Measurements from ENCODE around the gene CLPSL2. TPM values are rescaled to one million over a fixed set of nuclear protein-coding genes. Genes with fewer than 3 reads are reported as not detected.

The CLPSL2 gene
- total RNA-seq, 1 donor from 2014 or later, result not detected

GRCh38 chr6:35787266-35788218 lies 11.1 kb downstream of the CLPSL2 start:
- peaks cover 5% of the 10 kb centered on the region for H3K27me3 Mint-ChIP-seq (ENCODE audit: unreplicated experiment)
- H3K27ac Mint-ChIP-seq (ENCODE audit: unreplicated experiment), result no peak overlapping the region
- no peak for DNase-seq (ENCODE audit: low spot score)
- no peak overlapping the region for H3K4me3 Mint-ChIP-seq (ENCODE audit: unreplicated experiment)
- no peaks in the 10 kb centered on the region for H3K36me3 Mint-ChIP-seq (ENCODE audit: low read depth, unreplicated experiment)
- TF ChIP-seq CTCF (IDR thresholded peaks at IDR 0.05; ENCODE audit: unreplicated experiment), result no peak
- H3K4me1 Mint-ChIP-seq (ENCODE audit: unreplicated experiment), result no peaks in the 10 kb centered on the region
- no peaks in the 10 kb centered on the region for H3K9me3 Mint-ChIP-seq (ENCODE audit: unreplicated experiment)

- Mint-ChIP-seq H3K9me3 (ENCODE audit: unreplicated experiment) (no peaks in the 10 kb centered on the region), H3K27ac (ENCODE audit: unreplicated experiment) (no peak overlapping the region), H3K4me1 (ENCODE audit: unreplicated experiment) (no peaks in the 10 kb centered on the region), H3K4me3 (ENCODE audit: unreplicated experiment) (no peak overlapping the region), H3K36me3 (ENCODE audit: low read depth, unreplicated experiment) (no peaks in the 10 kb centered on the region), H3K27me3 (ENCODE audit: unreplicated experiment) (peaks cover 5% of the 10 kb centered on the region)
- TF ChIP-seq CTCF (IDR thresholded peaks at IDR 0.05; ENCODE audit: unreplicated experiment), result no peak
- no peak for DNase-seq (ENCODE audit: low spot score)
Measured at GRCh38 chr6:35788423-35788982, 12.1 kb downstream of the CLPSL2 start.

GRCh38 chr6:35790683-35791082 lies 14.3 kb downstream of the CLPSL2 start:
- no peaks in the 10 kb centered on the region for H3K36me3 Mint-ChIP-seq (ENCODE audit: low read depth, unreplicated experiment)
- no peak for DNase-seq (ENCODE audit: low spot score)
- no peak overlapping the region for H3K4me3 Mint-ChIP-seq (ENCODE audit: unreplicated experiment)
- no peak overlapping the region for H3K27ac Mint-ChIP-seq (ENCODE audit: unreplicated experiment)
- H3K9me3 Mint-ChIP-seq (ENCODE audit: unreplicated experiment), result no peaks in the 10 kb centered on the region
- TF ChIP-seq CTCF (IDR thresholded peaks at IDR 0.05; ENCODE audit: unreplicated experiment), result no peak
- H3K27me3 Mint-ChIP-seq (ENCODE audit: unreplicated experiment), result peaks cover 9% of the 10 kb centered on the region
- no peaks in the 10 kb centered on the region for H3K4me1 Mint-ChIP-seq (ENCODE audit: unreplicated experiment)

- H3K4me3 Mint-ChIP-seq (ENCODE audit: unreplicated experiment), result no peak overlapping the region
- H3K27me3 Mint-ChIP-seq (ENCODE audit: unreplicated experiment), result peaks cover 11% of the 10 kb centered on the region
- H3K36me3 Mint-ChIP-seq (ENCODE audit: low read depth, unreplicated experiment), result no peaks in the 10 kb centered on the region
- no peak for DNase-seq (ENCODE audit: low spot score)
- no peak for TF ChIP-seq CTCF (IDR thresholded peaks at IDR 0.05; ENCODE audit: unreplicated experiment)
- H3K4me1 Mint-ChIP-seq (ENCODE audit: unreplicated experiment), result peaks cover 12% of the 10 kb centered on the region
- no peaks in the 10 kb centered on the region for H3K9me3 Mint-ChIP-seq (ENCODE audit: unreplicated experiment)
- H3K27ac Mint-ChIP-seq (ENCODE audit: unreplicated experiment), result no peak overlapping the region
Measured at GRCh38 chr6:35794536-35795452, 18.4 kb downstream of the CLPSL2 start.

All from endothelial cell (in vitro differentiated cells).